SU-DHL-6 (cell line): ENCODE data around the gene MC1R.

Experiments
- CTCF ChIP-seq: fragments of 200-600 bp; sonication (generic); IDR thresholded peaks from one replicate; pipeline ENCODE4 v1.5.1; 2017; ENCODE audit warnings: antibody characterized with exemption, mild to moderate bottlenecking, low read length, moderate library complexity; ENCODE audit not compliant: insufficient read depth, poor library complexity, severe bottlenecking
- EZH2phosphoT487 ChIP-seq: fragments of 200-600 bp; sonication (generic), shearing (Covaris generic); conservative IDR thresholded peaks from 2 replicates; pipeline ENCODE4 v1.6.1; 2018; ENCODE audit warnings: mild to moderate bottlenecking, antibody characterized with exemption, low read length, moderate library complexity, mixed read lengths

GRCh38 chr16:89904606-89905510, 13.8 kb upstream of the MC1R start:
- TF ChIP-seq CTCF (no peak), EZH2phosphoT487 (no peak)
